Omental fat pad (tissue), 4 donors: ENCODE measurements around the gene MCF2L2. TPM values are rescaled to one million over a fixed set of nuclear protein-coding genes. Genes with fewer than 3 reads are reported as not detected.

ENCODE experiments used
- ATAC-seq: fragments of 150-250 bp; one replicate; pipeline ENCODE4 v1.9.1; 2016; ENCODE audit warnings: mild to moderate bottlenecking, moderate library complexity; ENCODE audit not compliant: low FRiP score
- DNase-seq: peaks from one replicate; pipeline ENCODE4 v3.0.0-alpha.2; 2019; ENCODE audit warnings: low spot score
- CTCF ChIP-seq, 3 donors: fragments of 450-650 bp; IDR thresholded peaks; one replicate each; pipeline ENCODE4 v1.5.1; 2016 to 2017; ENCODE audit warnings: antibody characterized with exemption in 3 of 3, mild to moderate bottlenecking in 3 of 3, moderate library complexity in 2 of 3
- total RNA-seq, 4 donors: library from RNA; depleted of rRNA; stranded (reverse); fragments of >200 nt; gene quantifications; one replicate each; pipeline ENCODE4 v1.1.0, GENCODE V29; 2016

Gene MCF2L2
- total RNA-seq, 4 donors from 2014 or later = under 0.01 to 0.84 (median 0.39) TPM

- no peak for DNase-seq
- TF ChIP-seq CTCF (IDR thresholded peaks at IDR 0.05) = no peak
- no peak for ATAC-seq
Measured at GRCh38 chr3:183272791-183273190, 155.6 kb downstream of the MCF2L2 start.

GRCh38 chr3:183272142-183272541, 156.3 kb downstream of the MCF2L2 start:
- no peak for DNase-seq
- ATAC-seq = no peak
- TF ChIP-seq CTCF (IDR thresholded peaks at IDR 0.05) = no peak

GRCh38 chr3:183270344-183270743, 158.1 kb downstream of the MCF2L2 start:
- no peak for ATAC-seq
- no peak for DNase-seq
- no peak for TF ChIP-seq CTCF (IDR thresholded peaks at IDR 0.05)

- ATAC-seq = no peak
- TF ChIP-seq CTCF (IDR thresholded peaks at IDR 0.05) = no peak
- no peak for DNase-seq
Measured at GRCh38 chr3:183269345-183269744, 159.1 kb downstream of the MCF2L2 start.

GRCh38 chr3:183268366-183268765, 160.1 kb downstream of the MCF2L2 start:
- DNase-seq = no peak
- no peak for TF ChIP-seq CTCF (IDR thresholded peaks at IDR 0.05)

GRCh38 chr3:183267140-183267539, 161.3 kb downstream of the MCF2L2 start:
- ATAC-seq = no peak
- DNase-seq = no peak
- no peak for TF ChIP-seq CTCF (IDR thresholded peaks at IDR 0.05)

More at GRCh38 chr3:183268366-183268765, 160.1 kb downstream of the MCF2L2 start:
- ATAC-seq = no peak

- TF ChIP-seq CTCF (IDR thresholded peaks at IDR 0.05) = no peak
- ATAC-seq (no peak), DNase-seq (no peak)
Measured at GRCh38 chr3:183266454-183266853, 162.0 kb downstream of the MCF2L2 start.
